PFSK-1 (cell line): Measurements from ENCODE around the gene CD8A.

ENCODE experiments used
- FOXP2 ChIP-seq: optimal IDR thresholded peaks from 2 replicates; pipeline ENCODE3; 2011; ENCODE audit warnings: borderline replicate concordance, control low read depth, inconsistent platforms; ENCODE audit not compliant: insufficient read depth; ENCODE audit errors: extremely low read length, extremely low read depth
- POLR2AphosphoS5 ChIP-seq: IDR thresholded peaks from 2 replicates; pipeline ENCODE4 v1.6.1; 2012; ENCODE audit warnings: low read depth, mild to moderate bottlenecking, control low read depth, low read length, moderate library complexity
- REST ChIP-seq, 2 experiments: IDR thresholded peaks; 2 replicates each; pipeline versions ENCODE4 v1.6.1 to v1.8.0; 2011 to 2012; ENCODE audit warnings: low read depth in 2 of 2, low read length in 2 of 2, control low read depth in 1 of 2, inconsistent platforms in 1 of 2, mild to moderate bottlenecking in 1 of 2, moderate library complexity in 1 of 2; ENCODE audit not compliant: insufficient read depth in 1 of 2
- SIN3A ChIP-seq: IDR thresholded peaks from 2 replicates; pipeline ENCODE4 v1.6.1; 2012; ENCODE audit warnings: mild to moderate bottlenecking, low read length, moderate library complexity, borderline replicate concordance; ENCODE audit not compliant: insufficient read depth
- TAF1 ChIP-seq: IDR thresholded peaks from 2 replicates; pipeline ENCODE4 v1.6.1; 2012; ENCODE audit warnings: low read length, control low read depth, borderline replicate concordance; ENCODE audit not compliant: insufficient read depth

- TF ChIP-seq POLR2AphosphoS5: no peak
- TF ChIP-seq TAF1: no peak
- TF ChIP-seq REST (IDR thresholded peaks at IDR 0.05; ENCODE audit: insufficient read depth in 1 of 2, low read depth in 2 of 2, low read length in 2 of 2): no peak
- TF ChIP-seq SIN3A: no peak
- TF ChIP-seq FOXP2: no peak
Measured at GRCh38 chr2:86818957-86819356, 28.2 kb upstream of the CD8A start.
